ENCODE results near the gene PLEKHM3. TPM values are rescaled to one million over a fixed set of nuclear protein-coding genes. Genes with fewer than 3 reads are reported as not detected.
A peak's percentile ranks its signal among the peaks of the same experiment; 100 is the strongest.

The PLEKHM3 gene
- total and polyA plus RNA-seq, 2 of the 13 experiments (the other 11 are each of a cell fraction or from before 2014, with no cell fraction given), result 4.5 to 4.7 TPM

DNA sequence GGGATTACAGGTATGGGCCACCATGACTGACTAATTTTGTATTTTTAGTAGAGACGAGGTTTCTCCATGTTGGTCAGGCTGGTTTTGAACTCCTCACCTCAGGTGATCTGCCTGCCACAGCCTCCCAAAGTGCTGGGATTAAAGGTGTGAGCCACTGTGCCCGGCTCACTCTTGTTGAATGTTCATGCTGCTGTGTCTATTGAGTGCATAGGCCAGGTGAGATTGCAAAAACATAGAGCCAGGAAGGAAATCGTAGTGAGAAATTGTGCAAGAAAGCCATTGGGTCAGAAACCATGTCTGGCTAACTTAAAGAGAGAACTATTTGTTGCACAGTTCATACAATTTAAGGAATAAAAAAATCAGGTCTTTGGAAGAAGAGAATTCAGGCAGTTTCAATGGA, 210.1 kb downstream of the PLEKHM3 start (continued):
- TF ChIP-seq, protein P1, sequence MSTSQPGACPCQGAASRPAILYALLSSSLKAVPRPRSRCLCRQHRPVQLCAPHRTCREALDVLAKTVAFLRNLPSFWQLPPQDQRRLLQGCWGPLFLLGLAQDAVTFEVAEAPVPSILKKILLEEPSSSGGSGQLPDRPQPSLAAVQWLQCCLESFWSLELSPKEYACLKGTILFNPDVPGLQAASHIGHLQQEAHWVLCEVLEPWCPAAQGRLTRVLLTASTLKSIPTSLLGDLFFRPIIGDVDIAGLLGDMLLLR (CRISPR knock-in tag; IDR thresholded peaks at IDR 0.05), result no peak
- TF ChIP-seq, protein P2, sequence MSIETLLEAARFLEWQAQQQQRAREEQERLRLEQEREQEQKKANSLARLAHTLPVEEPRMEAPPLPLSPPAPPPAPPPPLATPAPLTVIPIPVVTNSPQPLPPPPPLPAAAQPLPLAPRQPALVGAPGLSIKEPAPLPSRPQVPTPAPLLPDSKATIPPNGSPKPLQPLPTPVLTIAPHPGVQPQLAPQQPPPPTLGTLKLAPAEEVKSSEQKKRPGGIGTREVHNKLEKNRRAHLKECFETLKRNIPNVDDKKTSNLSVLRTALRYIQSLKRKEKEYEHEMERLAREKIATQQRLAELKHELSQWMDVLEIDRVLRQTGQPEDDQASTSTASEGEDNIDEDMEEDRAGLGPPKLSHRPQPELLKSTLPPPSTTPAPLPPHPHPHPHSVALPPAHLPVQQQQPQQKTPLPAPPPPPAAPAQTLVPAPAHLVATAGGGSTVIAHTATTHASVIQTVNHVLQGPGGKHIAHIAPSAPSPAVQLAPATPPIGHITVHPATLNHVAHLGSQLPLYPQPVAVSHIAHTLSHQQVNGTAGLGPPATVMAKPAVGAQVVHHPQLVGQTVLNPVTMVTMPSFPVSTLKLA (IDR thresholded peaks at IDR 0.05), result no peak
- TF ChIP-seq, protein P3, sequence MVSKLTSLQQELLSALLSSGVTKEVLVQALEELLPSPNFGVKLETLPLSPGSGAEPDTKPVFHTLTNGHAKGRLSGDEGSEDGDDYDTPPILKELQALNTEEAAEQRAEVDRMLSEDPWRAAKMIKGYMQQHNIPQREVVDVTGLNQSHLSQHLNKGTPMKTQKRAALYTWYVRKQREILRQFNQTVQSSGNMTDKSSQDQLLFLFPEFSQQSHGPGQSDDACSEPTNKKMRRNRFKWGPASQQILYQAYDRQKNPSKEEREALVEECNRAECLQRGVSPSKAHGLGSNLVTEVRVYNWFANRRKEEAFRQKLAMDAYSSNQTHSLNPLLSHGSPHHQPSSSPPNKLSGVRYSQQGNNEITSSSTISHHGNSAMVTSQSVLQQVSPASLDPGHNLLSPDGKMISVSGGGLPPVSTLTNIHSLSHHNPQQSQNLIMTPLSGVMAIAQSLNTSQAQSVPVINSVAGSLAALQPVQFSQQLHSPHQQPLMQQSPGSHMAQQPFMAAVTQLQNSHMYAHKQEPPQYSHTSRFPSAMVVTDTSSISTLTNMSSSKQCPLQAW (CRISPR knock-in tag; IDR thresholded peaks at IDR 0.05), result peak; percentile 33; the same call in 1 of the 2 replicates
- no peak for TF ChIP-seq GTF2F1 (IDR thresholded peaks at IDR 0.05; ENCODE audit: low read length)
- TF ChIP-seq, protein P4, sequence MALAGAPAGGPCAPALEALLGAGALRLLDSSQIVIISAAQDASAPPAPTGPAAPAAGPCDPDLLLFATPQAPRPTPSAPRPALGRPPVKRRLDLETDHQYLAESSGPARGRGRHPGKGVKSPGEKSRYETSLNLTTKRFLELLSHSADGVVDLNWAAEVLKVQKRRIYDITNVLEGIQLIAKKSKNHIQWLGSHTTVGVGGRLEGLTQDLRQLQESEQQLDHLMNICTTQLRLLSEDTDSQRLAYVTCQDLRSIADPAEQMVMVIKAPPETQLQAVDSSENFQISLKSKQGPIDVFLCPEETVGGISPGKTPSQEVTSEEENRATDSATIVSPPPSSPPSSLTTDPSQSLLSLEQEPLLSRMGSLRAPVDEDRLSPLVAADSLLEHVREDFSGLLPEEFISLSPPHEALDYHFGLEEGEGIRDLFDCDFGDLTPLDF (CRISPR knock-in tag; IDR thresholded peaks at IDR 0.05), result no peak
- TF ChIP-seq SNRNP70 (IDR thresholded peaks at IDR 0.05; ENCODE audit: low read depth, low read length), result no peak
- TF ChIP-seq EED (CRISPR knock-in tag; IDR thresholded peaks at IDR 0.05), result no peak
- TF ChIP-seq, protein P5, sequence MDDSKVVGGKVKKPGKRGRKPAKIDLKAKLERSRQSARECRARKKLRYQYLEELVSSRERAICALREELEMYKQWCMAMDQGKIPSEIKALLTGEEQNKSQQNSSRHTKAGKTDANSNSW (CRISPR knock-in tag; IDR thresholded peaks at IDR 0.05; ENCODE audit: borderline replicate concordance), result no peak
- TF ChIP-seq ZFP36L1 (CRISPR knock-in tag; IDR thresholded peaks at IDR 0.05), result no peak
- TF ChIP-seq KAT2B (IDR thresholded peaks at IDR 0.05; ENCODE audit: borderline replicate concordance, low read depth, low read length), result no peak
- TF ChIP-seq ZNF598 (CRISPR knock-in tag; IDR thresholded peaks at IDR 0.05; ENCODE audit: borderline replicate concordance), result no peak
- TF ChIP-seq DMAP1 (CRISPR knock-in tag; IDR thresholded peaks at IDR 0.05), result no peak
- TF ChIP-seq SRF (IDR thresholded peaks at IDR 0.05; ENCODE audit: low read depth, low read length), result no peak
- TF ChIP-seq MIXL1 (CRISPR knock-in tag; IDR thresholded peaks at IDR 0.05), result no peak
- 0 out of 2 replicates have a peak, but pooled peaks have one; percentile 32 for TF ChIP-seq ZSCAN20 (CRISPR knock-in tag; IDR thresholded peaks at IDR 0.05; ENCODE audit: borderline replicate concordance)
- no peak for TF ChIP-seq WIZ (CRISPR knock-in tag; IDR thresholded peaks at IDR 0.05)
- TF ChIP-seq, protein P6, sequence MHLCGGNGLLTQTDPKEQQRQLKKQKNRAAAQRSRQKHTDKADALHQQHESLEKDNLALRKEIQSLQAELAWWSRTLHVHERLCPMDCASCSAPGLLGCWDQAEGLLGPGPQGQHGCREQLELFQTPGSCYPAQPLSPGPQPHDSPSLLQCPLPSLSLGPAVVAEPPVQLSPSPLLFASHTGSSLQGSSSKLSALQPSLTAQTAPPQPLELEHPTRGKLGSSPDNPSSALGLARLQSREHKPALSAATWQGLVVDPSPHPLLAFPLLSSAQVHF (CRISPR knock-in tag; IDR thresholded peaks at IDR 0.05), result no peak
- no peak for TF ChIP-seq ZNF564 (CRISPR knock-in tag; IDR thresholded peaks at IDR 0.05)
- TF ChIP-seq, protein P7, sequence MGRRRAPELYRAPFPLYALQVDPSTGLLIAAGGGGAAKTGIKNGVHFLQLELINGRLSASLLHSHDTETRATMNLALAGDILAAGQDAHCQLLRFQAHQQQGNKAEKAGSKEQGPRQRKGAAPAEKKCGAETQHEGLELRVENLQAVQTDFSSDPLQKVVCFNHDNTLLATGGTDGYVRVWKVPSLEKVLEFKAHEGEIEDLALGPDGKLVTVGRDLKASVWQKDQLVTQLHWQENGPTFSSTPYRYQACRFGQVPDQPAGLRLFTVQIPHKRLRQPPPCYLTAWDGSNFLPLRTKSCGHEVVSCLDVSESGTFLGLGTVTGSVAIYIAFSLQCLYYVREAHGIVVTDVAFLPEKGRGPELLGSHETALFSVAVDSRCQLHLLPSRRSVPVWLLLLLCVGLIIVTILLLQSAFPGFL (CRISPR knock-in tag; IDR thresholded peaks at IDR 0.05), result no peak
- TF ChIP-seq RXRA (CRISPR knock-in tag; IDR thresholded peaks at IDR 0.05), result no peak; the same call in 1 of the 2 replicates
- TF ChIP-seq ZNF234 (CRISPR knock-in tag; conservative IDR thresholded peaks at IDR 0.05), result no peak
- no peak for TF ChIP-seq ZNF432 (CRISPR knock-in tag; IDR thresholded peaks at IDR 0.05; ENCODE audit: borderline replicate concordance)
- TF ChIP-seq ZNF33A (CRISPR knock-in tag; IDR thresholded peaks at IDR 0.05; ENCODE audit: borderline replicate concordance), result no peak
- no peak for TF ChIP-seq ZNF430 (CRISPR knock-in tag; IDR thresholded peaks at IDR 0.05)
- no peak for TF ChIP-seq ZNF121 (CRISPR knock-in tag; IDR thresholded peaks at IDR 0.05)
- no peak for TF ChIP-seq NFIB (CRISPR knock-in tag; IDR thresholded peaks at IDR 0.05; ENCODE audit: borderline replicate concordance)
- no peak for TF ChIP-seq SUZ12 (IDR thresholded peaks at IDR 0.05; ENCODE audit: low read depth, low read length)

All from HepG2 (cell line).